ENCODE results near the gene SLC22A4. TPM values are rescaled to one million over a fixed set of nuclear protein-coding genes. Genes with fewer than 3 reads are reported as not detected.

Gene SLC22A4
- total RNA-seq, 1 experiment from 2014 or later = 8.3 TPM

DNA sequence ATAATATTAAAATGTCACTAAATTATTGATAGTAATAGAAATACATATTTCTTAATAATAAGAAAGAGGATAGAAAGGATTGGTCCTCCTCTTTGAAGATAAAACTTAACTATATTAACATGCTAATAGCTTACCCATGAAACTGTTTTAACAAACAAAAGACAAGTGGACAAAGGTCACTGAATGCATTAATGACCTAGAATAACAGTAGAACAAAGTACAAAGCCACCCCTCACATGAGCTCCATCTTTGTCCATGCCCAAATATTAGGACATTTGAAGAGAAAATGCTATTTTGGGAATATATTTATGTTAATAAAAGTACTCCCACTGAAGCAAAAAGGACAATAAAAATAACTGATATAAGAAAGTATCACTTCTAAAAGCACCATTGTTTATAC is 41.2 kb downstream of the SLC22A4 start:
- DNase-seq (ENCODE audit: low read depth) = no peak

DNA sequence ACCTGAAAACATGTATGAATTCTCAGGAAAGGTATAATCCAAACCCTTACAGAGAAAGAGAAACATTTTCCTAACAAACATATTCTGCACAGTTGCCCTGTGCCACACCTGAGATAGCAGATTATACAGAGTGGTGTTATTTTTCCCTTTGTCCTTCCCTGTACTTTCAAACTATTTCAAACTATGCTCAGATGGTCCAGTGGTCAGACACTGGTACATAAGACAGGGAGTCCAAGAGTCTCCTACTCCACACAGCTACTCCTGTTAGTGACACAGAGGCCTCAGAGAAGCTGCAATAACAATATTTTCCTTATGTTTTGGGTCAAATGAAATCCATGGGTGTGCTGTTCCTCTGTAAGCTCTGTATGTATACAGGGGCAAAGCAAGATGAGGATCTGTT is 45.3 kb downstream of the SLC22A4 start:
- no peak for DNase-seq (ENCODE audit: low read depth)

DNA sequence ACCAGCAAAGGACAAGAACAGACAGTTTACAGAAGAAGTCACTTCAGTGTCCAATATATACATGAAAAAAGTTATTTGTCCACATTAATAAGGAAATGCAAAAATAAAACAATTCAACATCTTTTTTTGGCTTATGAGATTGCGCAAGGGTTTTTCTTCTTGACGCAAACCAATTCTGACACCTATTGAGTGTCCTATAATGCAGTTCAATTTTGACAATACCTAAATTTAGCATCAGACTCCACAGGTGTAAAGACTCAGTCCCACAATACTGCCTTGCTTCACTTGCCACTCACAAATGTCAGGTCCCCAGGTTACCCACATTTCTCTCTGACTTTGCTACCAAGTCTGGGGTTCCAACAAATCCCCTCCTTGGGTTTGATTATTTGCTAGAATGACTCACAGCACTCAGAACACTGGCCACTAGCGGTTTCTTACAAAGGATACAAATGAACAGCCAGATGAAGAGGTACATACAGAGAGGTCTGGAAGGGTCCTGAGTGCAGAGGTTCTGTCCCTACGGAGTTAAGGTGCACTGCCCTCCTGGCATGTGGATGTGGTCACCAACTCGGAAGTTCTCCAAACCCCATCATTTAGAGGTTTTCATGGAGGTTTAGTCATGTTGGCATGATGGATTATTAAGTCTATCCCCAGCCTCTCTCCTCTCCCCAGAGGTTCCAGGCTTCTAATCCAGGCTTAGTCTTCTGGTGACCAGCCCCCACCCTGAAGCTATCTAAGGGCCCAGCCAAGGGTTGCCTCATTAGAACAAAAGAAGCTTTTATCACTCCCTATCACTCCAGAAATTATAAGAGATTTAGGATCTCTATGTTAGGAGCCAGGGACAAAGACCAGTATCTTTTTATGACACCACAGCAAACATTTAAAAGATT is 48.3 kb downstream of the SLC22A4 start:
- no peak for DNase-seq (ENCODE audit: low read depth)

DNA sequence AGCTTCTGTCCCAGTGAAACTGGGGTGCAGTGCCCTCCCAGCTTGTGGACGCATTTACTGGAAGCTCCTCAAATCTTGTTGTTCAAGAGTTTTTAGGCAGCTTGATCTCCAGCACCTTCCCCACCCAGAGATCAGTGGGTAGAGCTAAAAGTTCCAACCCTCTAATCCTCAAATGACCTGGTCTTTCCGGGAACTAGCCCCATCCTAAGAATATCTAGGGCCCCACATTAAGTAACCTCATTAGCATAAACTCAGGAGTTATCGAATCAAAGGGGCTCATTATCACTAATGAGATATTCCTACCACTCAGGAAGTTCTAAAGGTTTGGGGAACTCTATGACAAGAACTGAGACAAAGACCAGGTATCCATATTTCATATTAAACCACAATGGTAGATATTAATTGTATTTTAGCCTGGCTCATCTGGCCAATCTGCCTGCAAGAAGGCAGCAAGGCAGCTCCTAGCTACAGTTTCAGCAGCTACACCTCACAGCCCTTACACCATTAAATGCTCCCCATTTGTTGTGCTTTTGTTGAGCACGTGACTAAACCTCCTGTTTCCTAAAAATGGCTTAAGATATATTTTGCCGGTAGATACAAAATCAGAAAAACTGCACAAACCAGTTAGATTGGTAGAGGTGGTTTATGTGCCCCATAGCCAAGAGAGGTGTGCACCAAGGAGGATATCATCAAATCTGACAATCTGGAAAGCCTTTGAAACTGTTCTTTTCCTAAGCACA is 50.8 kb downstream of the SLC22A4 start:
- DNase-seq (ENCODE audit: low read depth) = no peak

DNA sequence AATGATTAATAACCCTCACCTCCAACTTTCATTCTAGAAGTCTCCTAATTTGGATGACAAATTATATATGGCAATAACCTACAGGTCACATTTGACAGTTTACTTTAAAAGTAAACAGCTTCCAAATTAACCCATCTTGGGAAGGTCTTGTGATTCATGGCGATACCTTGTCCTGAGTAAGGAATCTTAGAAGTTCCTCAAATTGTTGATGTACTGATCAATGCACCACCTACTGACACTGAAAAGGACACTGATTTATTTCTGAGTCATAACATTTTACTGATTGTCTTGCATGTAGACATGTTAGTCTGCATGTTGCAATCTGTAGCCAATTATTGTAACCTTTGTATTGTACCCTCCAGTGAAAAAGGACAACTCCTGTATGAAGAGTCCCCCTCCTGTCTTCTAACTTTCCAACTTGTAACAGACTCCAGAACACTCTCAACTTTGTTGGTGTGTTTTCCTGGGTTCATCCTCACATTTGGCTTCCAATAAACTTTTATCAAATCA is 59.3 kb downstream of the SLC22A4 start:
- no peak for DNase-seq (ENCODE audit: low read depth)

DNA sequence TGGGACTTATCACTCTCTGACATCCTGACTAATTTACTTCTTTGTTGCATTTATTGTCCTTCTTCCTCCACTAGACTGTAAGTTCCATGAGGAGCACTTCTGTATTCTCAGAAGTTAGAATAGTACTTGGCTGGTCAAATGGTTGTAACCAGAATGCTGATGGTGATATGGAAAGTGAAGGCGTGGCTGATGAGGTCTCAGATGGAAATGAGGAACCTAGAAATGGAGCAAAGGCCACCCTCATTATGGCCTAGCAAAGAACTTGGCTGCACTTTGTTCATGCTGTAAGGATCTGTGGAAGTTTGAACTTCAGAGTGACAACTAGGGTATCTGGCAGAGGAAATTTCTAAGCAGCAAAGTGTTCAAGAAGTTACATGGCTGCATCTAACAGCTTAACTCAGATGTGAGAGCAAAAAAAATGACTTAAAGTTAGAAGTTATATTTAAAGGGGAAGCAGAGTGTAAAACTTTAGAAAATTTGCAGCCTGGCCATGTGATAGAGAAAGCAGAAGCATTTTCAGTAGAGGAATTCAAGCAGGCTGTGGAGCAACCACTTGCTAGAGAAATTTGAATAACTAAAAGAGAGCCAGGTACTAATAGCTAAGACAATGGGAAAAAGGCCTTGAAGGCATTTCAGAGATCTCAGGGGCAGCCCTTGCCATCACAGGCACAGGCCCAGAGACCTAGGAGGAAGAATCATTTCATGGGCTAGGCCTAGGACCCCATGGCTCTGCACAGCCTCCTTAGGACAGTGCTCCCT is 60.4 kb downstream of the SLC22A4 start:
- DNase-seq (ENCODE audit: low read depth) = no peak

DNA sequence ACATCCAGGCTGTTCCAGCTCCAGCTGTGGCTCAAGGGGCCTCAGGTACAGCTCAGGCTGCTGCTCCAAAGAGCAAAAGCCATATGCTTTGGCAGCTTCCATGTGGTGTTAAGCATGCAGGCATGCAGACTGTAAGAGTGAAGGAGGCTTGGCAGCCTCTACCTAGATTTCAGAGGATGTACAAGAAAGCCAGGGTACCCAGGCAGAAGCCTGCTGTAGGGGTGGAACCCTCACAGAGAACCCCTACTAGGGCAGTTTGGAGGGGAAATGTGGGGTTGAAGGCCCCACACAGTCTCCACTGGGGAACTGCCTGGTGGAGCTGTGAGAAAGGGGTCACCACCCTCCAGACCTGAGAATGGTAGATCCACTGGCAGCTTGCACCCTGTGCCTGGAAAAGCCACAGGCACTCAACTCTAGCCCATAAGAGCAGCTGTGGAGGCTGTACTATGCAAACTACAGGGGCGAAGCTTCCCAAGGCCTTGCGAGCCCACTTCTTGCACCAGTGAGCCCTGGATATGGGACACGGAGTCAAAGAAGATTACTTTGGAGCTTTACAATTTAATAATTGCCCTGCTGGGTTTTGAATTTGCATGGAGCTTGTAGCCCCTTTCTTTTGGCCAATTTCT is 61.1 kb downstream of the SLC22A4 start:
- DNase-seq (ENCODE audit: low read depth) = no peak

DNA sequence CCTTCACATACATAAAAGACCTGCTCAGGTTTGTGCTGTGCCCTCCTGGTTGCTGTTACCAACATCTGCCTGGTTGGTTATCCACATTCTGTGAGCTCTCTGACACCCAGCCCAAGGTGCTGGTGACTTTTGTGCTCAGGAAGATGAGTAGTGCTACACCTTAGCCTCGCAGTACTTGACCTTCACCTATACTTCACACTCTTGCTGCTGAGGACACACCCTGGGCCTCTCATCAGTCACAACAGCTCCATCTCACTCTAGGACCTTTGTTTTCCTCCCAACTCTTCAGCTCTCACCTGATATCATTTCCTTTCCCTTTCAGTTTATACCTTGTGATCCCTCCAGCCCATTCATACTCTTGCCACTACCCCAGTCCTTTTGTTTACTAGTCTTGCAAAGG is 64.6 kb downstream of the SLC22A4 start:
- no peak for DNase-seq (ENCODE audit: low read depth)

DNA sequence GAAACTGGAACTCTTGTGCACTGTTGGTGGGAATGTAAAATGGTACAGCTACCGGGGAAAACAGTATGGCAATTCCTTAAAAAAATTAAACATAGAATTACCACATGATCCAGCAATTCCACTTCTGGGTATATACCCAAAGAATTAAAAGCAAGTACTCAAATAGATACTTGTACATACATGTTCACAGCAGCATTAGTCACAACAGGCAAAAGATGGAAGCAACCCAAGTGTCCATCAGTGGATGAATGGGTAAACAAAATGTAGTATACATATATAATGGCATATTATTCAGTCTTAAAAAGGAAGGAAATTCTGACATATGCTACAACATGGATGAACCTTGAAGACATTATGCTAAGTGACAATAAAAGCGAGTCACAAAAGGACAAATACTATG is 67.9 kb downstream of the SLC22A4 start:
- DNase-seq (ENCODE audit: low read depth) = no peak

DNA sequence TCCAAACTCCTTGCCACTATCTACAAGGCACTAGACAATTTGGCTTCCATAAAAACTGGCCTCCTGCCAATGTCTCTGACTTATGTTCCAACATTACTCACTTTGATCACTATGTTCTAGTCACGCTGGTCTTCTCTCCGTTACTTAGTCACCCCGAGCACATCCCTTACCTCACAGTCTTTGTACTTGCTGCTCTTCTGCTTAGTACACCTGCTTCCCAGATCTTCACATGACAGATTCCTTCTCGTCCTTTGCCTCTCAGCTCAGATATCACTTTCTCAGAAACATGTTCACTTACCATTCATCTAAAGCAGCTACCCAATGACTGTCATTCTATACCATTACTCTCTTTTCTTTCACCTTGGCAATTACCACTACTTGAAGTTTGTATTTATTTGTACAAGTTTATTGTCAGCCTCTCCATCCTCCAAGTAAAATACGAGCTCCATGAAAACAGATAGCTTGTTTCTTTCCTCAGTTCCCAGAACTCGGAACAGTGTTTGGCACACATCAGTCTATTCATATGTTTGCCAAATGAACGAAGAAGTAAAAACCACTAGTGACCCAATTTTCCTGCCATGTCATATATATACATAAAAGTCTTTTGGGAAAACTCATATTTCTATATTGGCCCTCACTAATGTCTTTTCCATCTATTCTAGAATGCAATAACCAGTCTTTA is 69.4 kb downstream of the SLC22A4 start:
- peak; percentile 96 for DNase-seq (ENCODE audit: low read depth)

DNA sequence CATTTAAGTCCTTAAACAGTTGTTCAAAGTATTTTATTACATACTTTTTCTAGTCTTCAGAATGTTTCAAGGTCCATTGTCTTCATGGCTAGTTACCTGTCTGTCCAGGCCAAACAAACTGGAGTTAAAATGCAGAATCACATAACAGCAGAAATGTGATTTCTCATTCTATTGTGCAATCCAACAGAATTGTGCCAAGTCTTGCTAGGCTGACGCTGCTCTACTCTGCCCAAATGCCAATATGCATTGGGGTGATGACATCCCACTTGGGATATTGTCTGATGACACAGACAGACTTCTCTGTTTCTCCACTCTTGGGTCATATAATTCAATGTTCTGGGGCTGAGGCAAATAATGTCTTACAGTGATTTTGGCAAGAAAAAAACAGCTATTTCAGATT is 70.1 kb downstream of the SLC22A4 start:
- peak; percentile 85 for DNase-seq (ENCODE audit: low read depth)

DNA sequence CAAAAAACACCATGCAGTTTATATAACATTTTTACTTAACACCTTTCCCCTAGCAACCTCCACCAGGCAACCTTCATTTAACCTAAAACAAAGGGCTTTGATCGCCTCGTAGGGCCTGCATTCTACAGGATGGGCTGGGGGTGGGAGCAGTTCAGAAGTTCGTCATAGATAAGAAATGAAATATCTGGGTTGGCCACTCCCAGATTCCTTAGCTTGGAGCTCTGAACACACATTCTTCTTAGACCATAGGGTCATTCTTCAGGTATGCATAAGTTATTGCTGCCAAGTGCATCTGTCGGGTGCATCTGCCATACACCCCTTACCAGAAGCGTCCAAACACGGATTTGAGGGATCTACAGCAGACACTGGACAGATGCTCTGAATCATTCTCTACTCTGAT is 71.0 kb downstream of the SLC22A4 start:
- peak; percentile 88 for DNase-seq (ENCODE audit: low read depth)

DNA sequence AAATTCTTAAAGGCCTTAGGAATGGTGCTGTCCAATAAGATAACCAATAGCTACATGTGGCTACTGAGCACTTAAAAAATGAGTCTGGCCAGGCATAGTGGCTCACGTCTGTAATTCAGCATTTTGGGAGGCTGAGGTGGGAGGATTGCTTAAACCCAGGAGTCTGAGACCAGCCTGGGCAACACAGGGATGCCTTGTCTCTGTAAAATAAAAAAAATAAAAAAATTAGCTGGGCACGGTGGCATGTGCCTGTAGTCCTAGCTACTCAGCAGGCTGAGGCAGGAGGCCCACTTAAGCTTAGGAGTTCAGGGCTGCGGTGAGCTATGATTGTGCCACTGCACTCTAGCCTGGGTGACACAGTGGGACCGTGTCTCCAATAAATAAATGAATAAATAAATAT is 74.0 kb downstream of the SLC22A4 start:
- no peak for DNase-seq (ENCODE audit: low read depth)

DNA sequence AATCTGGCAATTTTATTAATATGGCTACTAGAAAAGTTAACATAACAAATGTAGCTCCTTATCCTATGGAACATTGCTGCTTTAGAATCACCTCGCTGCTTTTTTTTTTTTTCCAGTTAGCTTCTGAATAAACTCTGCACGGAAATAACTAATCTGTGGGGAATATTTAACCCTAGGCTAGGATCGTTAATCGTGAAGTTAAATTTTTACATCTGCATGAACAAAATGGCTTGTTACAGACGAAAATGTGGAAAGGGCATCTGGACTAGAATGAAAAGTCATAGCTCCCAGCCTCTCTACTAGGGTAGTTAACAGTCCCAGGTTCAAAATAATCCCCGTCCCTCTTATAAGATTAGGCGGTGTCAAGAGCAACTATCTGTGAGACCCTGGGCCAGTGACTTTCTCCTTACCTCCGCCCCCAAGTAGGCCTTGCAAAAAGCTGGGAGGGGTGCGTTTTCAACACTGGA is 74.8 kb downstream of the SLC22A4 start:
- DNase-seq (ENCODE audit: low read depth) = no peak

DNA sequence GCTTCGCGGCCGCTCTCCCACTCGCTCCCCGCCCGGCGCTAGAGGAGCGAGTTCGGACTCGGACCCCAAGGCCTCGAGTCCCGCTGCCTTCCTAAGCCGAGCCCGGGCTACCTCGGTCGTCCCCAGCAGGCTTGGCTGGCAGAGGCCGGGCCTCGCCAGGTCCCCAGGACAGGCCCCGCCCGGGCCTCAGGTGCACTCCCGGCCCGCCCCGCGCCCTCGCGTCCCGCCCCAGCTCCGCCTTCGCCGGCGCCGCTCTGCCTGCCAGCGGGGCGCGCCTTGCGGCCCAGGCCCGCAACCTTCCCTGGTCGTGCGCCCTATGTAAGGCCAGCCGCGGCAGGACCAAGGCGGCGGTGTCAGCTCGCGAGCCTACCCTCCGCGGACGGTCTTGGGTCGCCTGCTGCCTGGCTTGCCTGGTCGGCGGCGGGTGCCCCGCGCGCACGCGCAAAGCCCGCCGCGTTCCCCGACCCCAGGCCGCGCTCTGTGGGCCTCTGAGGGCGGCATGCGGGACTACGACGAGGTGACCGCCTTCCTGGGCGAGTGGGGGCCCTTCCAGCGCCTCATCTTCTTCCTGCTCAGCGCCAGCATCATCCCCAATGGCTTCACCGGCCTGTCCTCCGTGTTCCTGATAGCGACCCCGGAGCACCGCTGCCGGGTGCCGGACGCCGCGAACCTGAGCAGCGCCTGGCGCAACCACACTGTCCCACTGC is 75.4 kb downstream of the SLC22A4 start, which contains the start of gene SLC22A5:
Gene SLC22A5 (plus strand): TSS at position 237 of the 707 bp plus-strand sequence. CDS start 263 bp downstream, at position 500.
- DNase-seq (ENCODE audit: low read depth) = peak; percentile 35

DNA sequence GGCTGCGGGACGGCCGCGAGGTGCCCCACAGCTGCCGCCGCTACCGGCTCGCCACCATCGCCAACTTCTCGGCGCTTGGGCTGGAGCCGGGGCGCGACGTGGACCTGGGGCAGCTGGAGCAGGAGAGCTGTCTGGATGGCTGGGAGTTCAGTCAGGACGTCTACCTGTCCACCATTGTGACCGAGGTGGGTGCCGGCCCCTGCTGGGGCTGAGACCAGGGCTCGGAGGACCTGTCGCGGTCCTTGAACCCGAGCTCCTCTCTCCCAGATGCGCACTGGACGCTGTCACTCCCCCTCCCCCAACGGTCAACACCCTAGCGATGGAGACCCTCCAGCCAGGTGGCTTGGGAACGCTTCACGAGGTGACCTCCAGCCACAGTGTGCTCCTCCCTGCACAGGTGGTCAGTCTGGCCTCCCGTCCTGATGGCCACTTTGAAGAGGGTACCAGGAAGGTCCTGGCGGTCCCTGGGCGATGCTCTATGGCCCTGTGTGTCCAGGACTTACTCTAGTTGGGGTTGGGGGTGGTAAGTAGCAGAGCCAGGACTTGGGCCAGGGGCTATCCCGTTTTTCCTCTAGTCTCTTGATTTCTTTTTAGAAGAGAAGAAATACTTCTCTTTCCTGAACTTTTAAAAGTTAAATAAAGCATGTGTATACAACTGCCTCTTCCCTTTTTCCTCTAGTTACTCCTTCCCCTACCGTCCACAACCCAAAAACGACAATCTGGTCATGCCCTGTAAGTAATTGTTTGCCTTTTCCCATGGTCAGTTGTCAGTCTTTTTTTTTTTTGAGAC is 76.2 kb downstream of the SLC22A4 start:
- no peak for DNase-seq (ENCODE audit: low read depth)

DNA sequence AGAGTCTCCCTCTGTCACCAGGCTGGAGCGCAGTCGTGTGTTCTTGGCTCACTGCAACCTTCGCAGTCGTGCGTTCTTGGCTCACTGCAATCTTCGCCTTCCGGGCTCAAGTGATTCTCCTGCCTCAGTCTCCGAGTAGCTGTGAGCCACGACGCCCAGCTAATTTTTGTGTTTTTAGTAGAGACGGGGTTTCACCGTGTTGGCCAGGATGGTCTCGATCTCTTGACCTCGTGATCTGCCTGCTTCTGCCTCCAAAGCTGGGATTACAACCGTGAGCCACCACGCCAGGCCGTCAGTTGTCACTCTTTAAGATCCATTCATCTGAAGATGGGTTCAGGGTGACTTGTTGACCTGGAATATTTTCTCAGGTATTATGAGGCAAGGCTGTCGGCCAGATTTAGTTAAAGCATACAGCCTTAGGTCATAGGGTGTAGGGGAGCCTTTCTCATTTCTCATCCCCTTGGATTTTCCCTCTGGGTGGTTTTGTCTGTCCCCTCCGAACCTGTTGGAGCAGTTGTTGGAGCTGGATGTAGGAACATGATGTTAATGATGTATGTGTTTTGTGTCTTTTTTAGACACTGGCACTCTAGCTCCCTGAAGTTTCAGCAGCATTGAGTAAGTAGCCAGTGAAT is 76.9 kb downstream of the SLC22A4 start:
- DNase-seq (ENCODE audit: low read depth) = no peak

DNA sequence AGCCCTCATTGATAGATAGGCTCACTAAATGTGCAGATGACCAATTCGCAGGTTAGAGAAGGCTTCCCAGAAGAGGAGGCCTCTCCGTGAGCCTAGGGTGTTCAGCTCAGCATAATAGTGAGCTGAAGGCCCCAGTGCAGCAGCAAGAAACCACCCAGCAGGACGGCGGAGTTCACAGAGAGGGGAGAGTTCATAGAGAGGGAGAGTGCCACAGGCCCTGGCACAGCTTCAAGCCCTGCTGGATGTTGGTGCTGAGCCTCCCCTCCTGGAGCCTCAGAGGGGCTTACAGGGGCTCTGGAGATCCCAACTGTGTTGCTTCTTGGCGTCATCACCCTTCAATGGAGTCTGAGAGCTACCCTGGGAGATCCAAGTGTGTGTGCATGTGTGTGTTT is 77.4 kb downstream of the SLC22A4 start:
- DNase-seq (ENCODE audit: low read depth) = no peak

DNA sequence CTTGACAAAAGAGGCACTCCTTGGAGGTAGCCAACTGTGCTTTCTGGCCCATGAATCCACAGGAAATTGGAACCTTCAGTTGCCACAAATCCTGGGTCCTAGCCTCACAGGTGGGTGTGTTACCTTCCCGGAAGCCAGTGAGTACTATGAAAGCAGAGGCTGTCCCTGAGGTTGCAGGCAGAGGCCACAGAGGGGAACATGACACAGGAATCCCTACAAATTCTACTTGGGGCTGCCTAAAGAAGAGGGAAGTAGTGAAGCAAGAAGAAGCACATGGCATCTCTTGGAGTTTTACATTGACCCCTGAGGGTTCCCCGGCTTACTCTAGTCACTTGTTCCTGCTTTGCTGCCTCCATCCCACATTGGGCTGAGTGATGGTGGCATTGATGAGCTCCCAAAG is 77.9 kb downstream of the SLC22A4 start:
- no peak for DNase-seq (ENCODE audit: low read depth)
